Endothelial cell of umbilical vein (primary cell): ENCODE results near the gene CNP.

Source experiments
- CTCF ChIP-seq, 2 donors: IDR thresholded peaks; 1 replicate in 1 of 2; 2 replicates in 1 of 2; pipeline ENCODE4 v1.5.1; 2011; ENCODE audit warnings: low read length in 2 of 2, mild to moderate bottlenecking in 2 of 2, moderate library complexity in 2 of 2, control low read depth in 1 of 2, inconsistent platforms in 1 of 2, low read depth in 1 of 2; ENCODE audit not compliant: insufficient read depth in 1 of 2; ENCODE audit errors: extremely low read depth in 1 of 2
- EZH2 ChIP-seq: IDR thresholded peaks from 2 replicates; pipeline ENCODE4 v1.6.1; 2012; ENCODE audit warnings: borderline replicate concordance, low read depth, mild to moderate bottlenecking, moderate library complexity, low read length, inconsistent platforms; ENCODE audit not compliant: severe bottlenecking
- MAX ChIP-seq: IDR thresholded peaks from 2 replicates; pipeline ENCODE4 v1.6.1; 2011; ENCODE audit not compliant: insufficient read depth, insufficient read length
- POLR2A ChIP-seq: IDR thresholded peaks from 2 replicates; pipeline ENCODE4 v1.6.1; 2012; ENCODE audit warnings: low read depth, mild to moderate bottlenecking, control low read depth, low read length
- POLR2AphosphoS5 ChIP-seq: IDR thresholded peaks from 2 replicates; pipeline ENCODE4 v1.6.1; 2012; ENCODE audit warnings: low read depth, mild to moderate bottlenecking, control low read depth, low read length, moderate library complexity; ENCODE audit not compliant: insufficient read depth

GRCh38 chr17:41937970-41938954 lies 28.3 kb upstream of the CNP start:
- TF ChIP-seq CTCF (IDR thresholded peaks at IDR 0.05; ENCODE audit: extremely low read depth in 1 of 2, insufficient read depth in 1 of 2, low read depth in 1 of 2, low read length in 2 of 2), result no peak
- TF ChIP-seq EZH2, result no peak
- TF ChIP-seq POLR2A, result no peak
- no peak for TF ChIP-seq MAX
- TF ChIP-seq POLR2AphosphoS5, result no peak
